ENCODE data around the gene DMD. TPM values are rescaled to one million over a fixed set of nuclear protein-coding genes. Genes with fewer than 3 reads are reported as not detected.

DMD gene
- total and polyA plus RNA-seq, 2 donors from 2014 or later: 4.2 to 17.9 TPM

GRCh38 chrX:31272472-31272775, 1938.9 kb downstream of the DMD start:
- no peaks in the 10 kb centered on the region for H3K9me3 ChIP-seq (ENCODE audit: control insufficient read depth in 2 of 3, insufficient read depth in 1 of 3, low read length in 3 of 3)
- no peak overlapping the region for H3K4me3 ChIP-seq (ENCODE audit: low read length in 3 of 3)
- H3K4me1 ChIP-seq (ENCODE audit: control insufficient read depth in 2 of 3, insufficient read depth in 2 of 3, low read depth in 1 of 3, low read length in 3 of 3): no peaks in the 10 kb centered on the region
- FAIRE-seq (no peak), DNase-seq (no peak)
- peaks cover 3% of the 10 kb centered on the region for H3K27me3 ChIP-seq (ENCODE audit: control insufficient read depth, insufficient read depth, low read length)
- H3K36me3 ChIP-seq (ENCODE audit: control insufficient read depth in 2 of 3, insufficient read depth in 3 of 3, low read length in 3 of 3): no peaks in the 10 kb centered on the region
- H3K27ac ChIP-seq (ENCODE audit: low read depth in 2 of 2, low read length in 2 of 2): no peak overlapping the region
- no peak for TF ChIP-seq CTCF (IDR thresholded peaks at IDR 0.05; ENCODE audit: borderline replicate concordance, extremely low read depth, insufficient read depth)
- no peak overlapping the region for H3K9ac ChIP-seq (ENCODE audit: low read length in 3 of 3)
- intact Hi-C loops (cut with DNase I): no loop called here

- Histone ChIP-seq H3K36me3 (ENCODE audit: control insufficient read depth in 2 of 3, insufficient read depth in 3 of 3, low read length in 3 of 3) (no peaks in the 10 kb centered on the region), H3K4me1 (ENCODE audit: control insufficient read depth in 2 of 3, insufficient read depth in 2 of 3, low read depth in 1 of 3, low read length in 3 of 3) (no peaks in the 10 kb centered on the region), H3K9ac (ENCODE audit: low read length in 3 of 3) (no peak overlapping the region), H3K27ac (ENCODE audit: low read depth in 2 of 2, low read length in 2 of 2) (no peak overlapping the region), H3K4me3 (ENCODE audit: low read length in 3 of 3) (no peak overlapping the region), H3K27me3 (ENCODE audit: control insufficient read depth, insufficient read depth, low read length) (peaks cover 3% of the 10 kb centered on the region), H3K9me3 (ENCODE audit: control insufficient read depth in 2 of 3, insufficient read depth in 1 of 3, low read length in 3 of 3) (no peaks in the 10 kb centered on the region)
- FAIRE-seq: no peak
- TF ChIP-seq CTCF (IDR thresholded peaks at IDR 0.05; ENCODE audit: borderline replicate concordance, extremely low read depth, insufficient read depth): no peak
- intact Hi-C loops (cut with DNase I): no loop called here
- DNase-seq: no peak
Observed at GRCh38 chrX:31271615-31272471, 1939.5 kb downstream of the DMD start.

- Histone ChIP-seq H3K36me3 (ENCODE audit: control insufficient read depth in 2 of 3, insufficient read depth in 3 of 3, low read length in 3 of 3) (no peaks in the 10 kb centered on the region), H3K27ac (ENCODE audit: low read depth in 2 of 2, low read length in 2 of 2) (no peak overlapping the region), H3K4me1 (ENCODE audit: control insufficient read depth in 2 of 3, insufficient read depth in 2 of 3, low read depth in 1 of 3, low read length in 3 of 3) (no peaks in the 10 kb centered on the region), H3K9me3 (ENCODE audit: control insufficient read depth in 2 of 3, insufficient read depth in 1 of 3, low read length in 3 of 3) (no peaks in the 10 kb centered on the region), H3K27me3 (ENCODE audit: control insufficient read depth, insufficient read depth, low read length) (peaks cover 3% of the 10 kb centered on the region), H3K9ac (ENCODE audit: low read length in 3 of 3) (no peak overlapping the region), H3K4me3 (ENCODE audit: low read length in 3 of 3) (no peak overlapping the region)
- intact Hi-C loops (cut with DNase I): no loop called here
- DNase-seq (no peak), FAIRE-seq (no peak)
- TF ChIP-seq CTCF (IDR thresholded peaks at IDR 0.05; ENCODE audit: borderline replicate concordance, extremely low read depth, insufficient read depth): no peak
Observed at GRCh38 chrX:31269914-31270313, 1941.4 kb downstream of the DMD start.

Measured in kidney (tissue), 14 donors.